22Rv1 (cell line): Measurements from ENCODE around the gene POC1A.

Source experiments
- CTCF ChIP-seq: fragments of 450-650 bp; IDR thresholded peaks from 2 replicates; pipeline ENCODE4 v1.5.1; 2017; ENCODE audit warnings: mild to moderate bottlenecking
- ZFX ChIP-seq: fragments of 450-650 bp; IDR thresholded peaks from 2 replicates; pipeline ENCODE4 v1.6.1; 2017; ENCODE audit warnings: antibody characterized with exemption, borderline replicate concordance

GRCh38 chr3:52140000-52140399, 14.2 kb downstream of the POC1A start:
- TF ChIP-seq CTCF (no peak), ZFX (no peak)
